T-helper 9 cell (primary cell): Measurements from ENCODE around the gene KCTD20.
"Not testable (repeated sequence)": the region's sequence is repeated elsewhere in the genome, so short reads cannot be mapped to it uniquely, and the experiment has no call there.

Experiments
- DNase-seq: peaks from one replicate; pipeline ENCODE4 v3.0.0-alpha.2; 2020

KCTD20 gene

DNA sequence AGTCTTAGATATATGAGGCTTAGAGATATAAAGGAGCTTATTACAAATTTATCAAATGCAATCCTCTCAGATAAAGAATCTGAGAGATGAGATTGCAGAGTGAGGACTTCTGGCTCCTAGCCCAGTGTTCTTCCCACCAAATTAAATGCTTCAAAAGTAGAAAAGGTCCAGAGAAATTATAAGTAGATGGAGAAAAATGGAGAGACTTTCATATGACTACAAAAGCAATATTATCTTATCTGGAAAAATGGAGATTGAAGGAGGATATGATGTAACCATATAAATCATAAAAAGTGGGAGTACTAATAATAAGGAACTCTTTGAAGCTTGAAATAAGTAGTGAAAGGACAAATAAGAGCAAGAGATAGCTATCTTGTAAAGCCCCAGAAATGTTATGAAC, 2.8 kb downstream of the KCTD20 start:
- DNase-seq, result no peak

GRCh38 chr6:36449173-36449572, 6.4 kb downstream of the KCTD20 start:
- not testable (repeated sequence) for DNase-seq

DNA sequence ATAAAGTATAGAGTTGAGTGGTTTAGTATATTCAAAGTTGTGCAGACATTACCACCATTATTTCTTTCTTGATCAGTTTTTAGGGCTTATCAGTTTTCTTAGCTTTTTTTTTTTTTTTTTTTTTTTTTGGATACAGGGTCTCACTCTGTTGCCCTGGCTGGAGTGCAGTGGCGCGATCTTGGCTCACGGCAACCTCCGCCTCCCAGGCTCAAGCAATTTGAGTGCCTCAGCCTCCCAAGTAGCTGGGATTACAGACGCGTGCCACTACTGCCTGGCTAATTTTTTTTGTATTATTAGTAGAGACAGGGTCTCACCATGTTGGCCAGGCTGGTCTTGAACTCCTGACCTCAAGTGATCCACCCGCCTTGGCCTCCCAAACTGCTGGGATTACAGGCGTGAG, 10.1 kb downstream of the KCTD20 start:
- DNase-seq, result not testable (repeated sequence)

DNA sequence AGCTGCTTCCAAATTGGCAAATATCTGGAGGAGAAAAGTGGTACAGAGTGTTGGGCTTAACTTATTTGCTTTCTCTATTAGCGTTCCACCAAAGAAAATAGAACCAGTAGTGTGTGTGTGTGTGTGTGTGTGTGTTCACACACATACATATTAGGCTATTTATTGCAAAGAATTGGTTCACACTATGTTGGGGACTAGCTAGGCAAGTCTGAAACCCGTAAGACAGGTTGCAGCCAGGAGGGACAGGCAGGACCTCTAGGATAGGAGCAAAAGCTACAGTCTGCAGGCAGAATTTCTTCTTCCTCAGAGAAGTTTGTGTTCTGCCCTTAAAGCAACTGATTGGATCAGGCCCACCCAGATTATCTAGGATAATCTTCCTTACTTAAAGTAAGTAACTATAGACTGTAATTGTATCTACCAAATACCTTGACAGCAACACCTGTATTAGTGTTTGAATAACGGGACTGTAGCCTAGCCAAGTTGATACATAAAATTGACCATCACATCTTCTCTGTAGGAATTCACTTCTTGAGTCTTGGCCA, 12.8 kb downstream of the KCTD20 start:
- DNase-seq, result no peak

- DNase-seq, result no peak
Observed at GRCh38 chr6:36459501-36459900, 16.7 kb downstream of the KCTD20 start.

- no peak for DNase-seq
Observed at GRCh38 chr6:36460916-36461315, 18.1 kb downstream of the KCTD20 start.

- DNase-seq, result no peak
Observed at GRCh38 chr6:36461646-36462045, 18.8 kb downstream of the KCTD20 start.

DNA sequence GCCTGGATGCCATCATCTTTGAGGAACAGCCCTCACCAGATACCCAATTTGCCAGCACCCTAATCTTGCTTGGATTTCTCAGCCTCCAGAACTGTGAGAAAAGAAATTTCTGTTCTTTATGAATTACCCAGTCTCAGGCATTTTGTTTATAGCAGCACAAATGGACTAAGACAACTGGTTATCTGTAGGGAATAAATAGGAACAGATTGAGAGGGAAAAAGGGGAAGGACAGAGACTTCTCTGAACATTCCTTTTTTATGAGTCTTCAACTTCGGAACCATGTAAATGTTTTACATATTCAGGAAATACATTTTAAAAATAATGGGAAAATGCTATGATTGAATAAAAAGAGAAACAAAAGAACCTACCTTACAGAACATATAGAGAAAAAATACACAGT, 20.9 kb downstream of the KCTD20 start:
- no peak for DNase-seq

DNA sequence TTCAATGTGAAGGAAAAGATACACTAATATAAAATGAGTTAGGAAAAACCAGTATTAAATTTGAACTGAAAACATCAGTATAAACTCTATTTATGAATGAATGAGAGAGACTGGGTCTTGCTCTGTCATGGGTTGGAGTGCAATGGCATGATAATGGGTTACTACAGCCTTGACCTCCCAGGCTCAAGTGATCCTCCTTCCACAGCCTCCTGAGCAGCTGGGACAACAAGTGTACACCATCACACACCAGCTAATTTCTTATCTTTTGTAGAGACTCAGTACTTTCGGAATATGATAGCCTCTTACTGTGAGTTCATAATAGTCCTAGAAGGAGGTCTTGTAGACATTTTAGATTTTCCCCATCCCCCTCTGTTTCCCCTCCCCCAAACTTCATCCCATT, 21.4 kb downstream of the KCTD20 start:
- no peak for DNase-seq

- no peak for DNase-seq
Observed at GRCh38 chr6:36467625-36468024, 24.8 kb downstream of the KCTD20 start.

DNA sequence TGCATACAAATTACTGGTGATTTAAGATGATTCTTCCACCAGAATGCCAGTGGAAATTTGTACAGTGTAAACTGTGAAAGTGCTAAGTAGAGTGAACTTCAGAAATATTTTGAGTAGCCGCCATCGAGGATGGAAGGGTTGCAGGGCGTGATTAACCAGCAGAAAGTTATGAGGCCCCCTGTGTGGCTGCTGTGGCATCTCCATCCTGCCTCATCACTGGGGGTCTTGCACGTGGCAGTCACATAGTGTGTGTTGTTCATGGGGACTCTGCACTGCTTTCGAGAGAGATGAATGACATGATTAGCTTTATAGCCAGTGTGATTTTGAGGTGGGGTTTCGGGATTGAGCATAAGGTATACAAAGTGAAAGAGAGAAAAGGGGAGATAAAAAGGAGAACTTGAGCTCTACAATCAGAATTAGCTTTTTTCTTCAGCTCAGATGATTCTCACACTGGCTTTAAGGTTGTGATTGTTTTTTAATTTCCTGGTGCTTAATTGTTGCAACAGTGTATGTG, 26.4 kb downstream of the KCTD20 start:
- DNase-seq, result no peak

DNA sequence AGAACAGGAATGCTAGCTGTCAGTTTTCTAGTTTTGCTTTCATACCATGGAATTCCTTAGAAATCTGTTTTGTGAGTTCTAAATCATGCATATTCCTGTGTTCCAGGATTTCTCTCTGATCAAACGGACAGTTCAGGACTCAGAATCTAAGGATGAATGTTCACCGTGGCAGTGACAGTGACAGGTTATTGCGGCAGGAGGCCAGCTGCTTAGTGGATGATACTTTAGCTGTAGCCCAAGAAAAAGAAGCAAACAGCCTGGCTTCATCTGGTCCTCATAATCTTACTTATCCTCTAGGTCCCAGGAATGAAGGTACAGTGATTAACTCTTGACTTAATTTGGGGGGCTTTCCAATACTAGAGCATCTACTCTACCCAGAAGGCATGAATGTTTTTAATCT, 27.1 kb downstream of the KCTD20 start:
- DNase-seq, result no peak

GRCh38 chr6:36478051-36478526, 35.3 kb downstream of the KCTD20 start:
- DNase-seq, result no peak

- no peak for DNase-seq
Observed at GRCh38 chr6:36479256-36479655, 36.5 kb downstream of the KCTD20 start.

GRCh38 chr6:36483326-36483725, 40.5 kb downstream of the KCTD20 start:
- not testable (repeated sequence) for DNase-seq

DNA sequence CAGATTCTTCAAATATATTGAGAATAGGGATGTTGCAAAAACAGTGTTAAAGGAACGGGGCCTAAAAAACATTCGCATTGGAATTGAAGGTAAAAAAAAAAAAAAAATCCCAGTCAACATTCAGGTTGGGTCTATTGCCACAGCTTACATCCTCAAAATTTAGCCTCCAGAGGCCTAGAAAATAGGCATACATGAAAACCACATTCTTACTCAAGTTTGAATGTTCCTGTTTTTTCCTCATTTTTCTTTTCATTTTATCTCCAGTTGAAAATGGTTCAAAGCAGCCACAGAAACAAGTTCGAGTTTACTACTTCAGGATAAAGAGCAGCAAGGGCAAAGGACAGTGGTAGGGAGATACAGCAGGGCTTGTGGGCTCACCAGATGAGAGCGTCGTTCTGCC, 41.9 kb downstream of the KCTD20 start:
- no peak for DNase-seq

DNA sequence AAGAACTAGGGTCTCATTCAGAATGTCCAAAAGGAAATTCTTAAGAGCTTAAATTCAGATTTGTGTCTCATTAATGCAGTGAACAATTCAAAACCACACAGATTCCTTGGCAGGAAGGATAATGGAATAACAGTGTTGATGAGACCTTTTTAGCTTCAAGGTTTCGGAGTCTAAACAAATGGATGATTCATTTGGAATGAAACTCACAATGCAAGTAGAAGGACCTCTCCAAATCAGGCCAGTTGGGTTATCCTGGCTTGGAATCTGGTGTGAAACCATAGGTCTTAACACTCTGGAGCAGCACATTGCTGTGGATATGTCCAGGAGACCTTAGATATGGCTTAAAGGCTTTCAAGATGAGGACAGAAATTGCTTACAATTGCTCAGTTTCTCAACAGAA, 44.9 kb downstream of the KCTD20 start:
- DNase-seq, result no peak

- DNase-seq, result no peak
Observed at GRCh38 chr6:36488221-36488620, 45.4 kb downstream of the KCTD20 start.

DNA sequence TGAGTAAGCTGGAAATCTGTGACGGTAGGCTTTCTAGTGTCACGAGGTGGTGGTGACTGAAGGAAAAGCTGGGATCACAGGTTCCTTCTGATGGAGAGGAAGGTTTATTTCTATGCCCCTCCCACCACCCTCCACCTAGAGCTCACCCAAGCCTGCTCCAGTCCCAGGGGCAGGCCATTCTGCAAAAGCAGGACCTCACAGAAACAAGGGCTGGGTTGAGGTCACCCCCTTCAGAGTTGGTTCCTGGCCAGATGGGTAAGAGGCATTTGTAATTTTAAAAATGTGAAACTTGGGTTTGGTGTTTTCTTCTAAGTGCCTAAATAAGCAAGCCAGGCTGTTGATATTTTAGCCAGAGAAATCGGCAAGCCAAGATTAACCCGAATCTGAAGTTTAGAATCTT, 46.6 kb downstream of the KCTD20 start:
- no peak for DNase-seq

- no peak for DNase-seq
Observed at GRCh38 chr6:36491378-36491965, 48.7 kb downstream of the KCTD20 start.

DNA sequence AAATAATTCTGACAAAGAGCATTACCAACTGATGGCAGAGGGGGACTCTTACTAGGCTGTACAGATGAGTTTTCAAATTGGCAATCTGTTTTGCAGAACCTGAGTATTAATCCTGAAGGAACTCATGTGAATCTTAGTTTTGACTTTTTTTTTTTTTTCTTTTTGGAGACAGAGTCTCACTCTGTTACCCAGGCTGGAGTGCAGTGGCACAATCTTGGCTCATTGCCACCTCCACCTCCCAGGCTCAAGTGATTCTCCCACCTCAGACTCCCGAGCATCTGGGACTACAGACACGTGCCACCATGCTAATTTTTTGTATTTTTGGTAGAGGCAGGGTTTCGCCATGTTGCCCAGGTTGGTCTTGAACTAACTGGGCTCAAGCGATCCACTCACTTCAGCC, 49.3 kb downstream of the KCTD20 start:
- no peak for DNase-seq

DNA sequence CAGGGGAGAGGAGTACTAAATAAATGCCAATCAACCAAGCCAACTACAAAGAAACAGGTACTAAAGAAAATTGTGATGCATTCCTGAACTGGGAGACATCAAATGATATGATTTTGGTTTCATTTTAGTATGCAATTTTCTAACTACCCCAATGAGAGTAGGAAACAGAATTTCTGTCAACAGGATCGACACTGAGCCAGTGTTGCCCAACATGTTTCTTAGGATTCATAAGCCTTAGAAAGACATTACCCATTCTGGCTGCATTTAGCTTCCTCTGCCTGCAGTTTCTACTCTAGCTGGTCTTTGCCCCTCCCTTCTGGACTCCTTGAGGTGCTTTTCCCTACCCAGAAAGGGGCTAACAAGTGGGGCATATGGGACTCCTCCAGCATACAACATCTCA, 49.8 kb downstream of the KCTD20 start:
- DNase-seq, result no peak

GRCh38 chr6:36493319-36493718, 50.5 kb downstream of the KCTD20 start:
- no peak for DNase-seq

DNA sequence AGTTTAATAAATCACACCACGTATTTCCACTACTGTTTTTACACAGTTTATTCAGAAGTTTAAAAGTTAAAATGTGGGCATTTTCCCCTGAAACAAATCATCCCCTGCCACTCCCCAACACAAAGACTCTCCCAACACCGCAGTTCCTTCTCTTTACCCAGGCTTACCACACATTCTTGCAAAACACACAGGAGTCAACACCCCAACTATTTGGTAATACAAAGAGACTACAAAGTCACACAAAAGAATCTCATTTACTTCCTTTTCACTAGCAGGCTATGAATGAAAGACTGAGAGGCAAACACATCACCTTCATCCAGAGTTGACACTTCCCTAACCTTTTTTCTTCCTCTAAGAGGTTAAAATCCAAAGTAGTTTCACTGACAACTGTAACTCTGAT, 51.1 kb downstream of the KCTD20 start:
- DNase-seq, result no peak

DNA sequence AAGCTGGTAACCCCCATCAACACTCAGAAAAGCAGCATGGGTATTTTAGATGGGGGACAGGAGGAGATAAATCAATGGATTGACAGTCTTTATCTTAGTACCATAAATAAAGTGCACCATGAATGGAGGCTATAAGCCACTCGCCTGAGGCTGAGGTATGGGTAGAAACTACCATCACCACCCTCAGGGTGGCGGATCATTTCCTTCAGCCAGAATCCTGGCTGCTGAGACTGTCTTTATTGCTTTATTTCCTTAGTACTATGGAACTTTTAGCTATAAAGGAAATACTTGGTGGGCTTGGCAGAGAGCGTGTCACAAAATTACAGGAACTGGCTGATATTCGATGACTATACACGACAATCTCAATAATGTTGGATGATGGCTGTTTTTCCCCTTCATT, 52.3 kb downstream of the KCTD20 start:
- no peak for DNase-seq
